Activated CD4-positive, alpha-beta T cell treated with anti-CD3 and anti-CD28 coated beads for 1 hour (primary cell): ENCODE measurements around the gene FAM118B.

Source experiments
- DNase-seq: peaks from one replicate; pipeline ENCODE4 v3.0.0-alpha.2; 2020

Gene FAM118B

GRCh38 chr11:126186708-126187529, 24.7 kb upstream of the FAM118B start:
- DNase-seq, result no peak

- no peak for DNase-seq
These were observed 23.1 kb upstream of the FAM118B start for GRCh38 chr11:126188332-126189108.

GRCh38 chr11:126189109-126189929, 22.3 kb upstream of the FAM118B start:
- no peak for DNase-seq

DNA sequence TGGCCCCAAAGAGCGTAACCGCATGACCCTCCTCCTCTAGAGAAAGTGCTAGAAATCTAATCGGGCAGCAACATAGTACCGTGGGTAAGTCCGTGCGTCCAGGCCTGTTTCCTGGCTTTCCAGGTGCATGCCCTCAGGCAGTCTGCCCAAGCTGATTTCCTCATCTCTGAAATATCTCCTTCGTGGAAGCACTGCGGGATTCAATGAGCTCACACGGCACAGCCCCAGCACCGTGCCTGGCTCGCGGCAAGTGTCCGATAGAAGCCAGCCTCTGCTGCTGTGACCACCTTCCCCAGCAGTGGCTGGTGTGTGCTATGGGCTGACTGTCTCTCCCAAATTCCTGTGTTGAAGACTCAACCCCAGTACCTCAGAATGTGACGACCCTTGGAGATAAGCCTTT, 20.8 kb upstream of the FAM118B start:
- DNase-seq, result no peak

- no peak for DNase-seq
These were observed 20.1 kb upstream of the FAM118B start for GRCh38 chr11:126191379-126192073.

DNA sequence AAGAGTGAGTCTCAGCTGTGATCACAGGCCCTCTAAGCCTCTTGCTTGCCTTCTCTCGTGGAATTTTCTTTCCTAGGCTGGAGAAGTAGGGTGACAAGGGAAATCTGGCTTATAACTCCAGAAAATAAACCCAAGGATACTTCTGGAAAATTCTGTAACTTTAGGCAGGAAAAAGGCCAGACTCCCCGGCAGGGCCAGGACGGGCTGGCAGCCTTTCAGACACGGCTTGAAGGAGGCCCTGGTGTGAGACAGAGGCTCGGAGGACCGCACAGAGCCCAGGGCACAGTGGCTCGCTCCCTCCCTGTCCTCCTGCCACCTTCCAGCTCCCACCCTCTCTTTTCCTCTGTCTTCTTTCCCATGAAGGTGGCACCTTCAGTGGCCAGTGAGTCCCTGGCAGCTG, 19.2 kb upstream of the FAM118B start:
- DNase-seq, result no peak

GRCh38 chr11:126193038-126193478, 18.5 kb upstream of the FAM118B start:
- DNase-seq, result no peak

DNA sequence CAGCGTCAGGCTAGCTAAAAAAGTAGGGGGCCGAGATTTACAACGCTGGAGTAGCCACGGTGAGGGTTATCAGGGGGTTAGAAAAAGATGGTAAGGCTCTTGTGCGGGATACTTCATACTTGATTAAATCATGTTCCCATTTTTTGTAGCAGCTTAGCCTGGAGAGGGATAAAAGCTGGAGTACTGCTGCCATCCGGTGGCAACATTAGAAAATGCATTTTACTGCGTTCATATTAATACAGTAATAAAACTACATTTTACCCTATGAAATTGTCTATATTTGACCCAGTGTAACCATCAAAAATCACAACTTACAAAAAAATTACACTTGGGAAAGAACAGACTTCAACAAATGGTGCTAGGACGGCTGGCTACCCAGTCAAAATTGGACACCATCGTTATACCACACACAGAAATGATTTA, 17.4 kb upstream of the FAM118B start:
- no peak for DNase-seq

DNA sequence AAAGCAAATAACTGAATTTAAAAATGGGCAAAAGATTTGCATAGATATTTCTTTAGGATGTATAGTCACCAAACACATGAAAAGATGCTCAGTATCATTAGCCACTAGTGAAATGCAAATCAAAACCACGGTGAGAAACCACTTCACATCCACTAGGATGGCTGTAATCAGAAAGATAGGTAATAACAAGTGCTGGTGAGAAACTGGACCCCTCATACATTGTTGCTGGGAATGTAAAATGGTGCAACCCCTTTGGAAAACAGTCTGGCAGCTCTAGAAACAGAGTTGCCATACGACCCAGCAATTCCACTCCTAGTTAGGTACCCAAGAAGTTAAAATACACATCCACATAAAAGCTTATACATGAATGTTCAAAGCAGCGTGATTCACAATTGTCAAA, 16.5 kb upstream of the FAM118B start:
- no peak for DNase-seq

GRCh38 chr11:126197277-126197939, 14.2 kb upstream of the FAM118B start:
- DNase-seq, result no peak

GRCh38 chr11:126198648-126199047, 12.9 kb upstream of the FAM118B start:
- DNase-seq, result no peak

GRCh38 chr11:126202646-126203359, 8.8 kb upstream of the FAM118B start:
- DNase-seq, result no peak

DNA sequence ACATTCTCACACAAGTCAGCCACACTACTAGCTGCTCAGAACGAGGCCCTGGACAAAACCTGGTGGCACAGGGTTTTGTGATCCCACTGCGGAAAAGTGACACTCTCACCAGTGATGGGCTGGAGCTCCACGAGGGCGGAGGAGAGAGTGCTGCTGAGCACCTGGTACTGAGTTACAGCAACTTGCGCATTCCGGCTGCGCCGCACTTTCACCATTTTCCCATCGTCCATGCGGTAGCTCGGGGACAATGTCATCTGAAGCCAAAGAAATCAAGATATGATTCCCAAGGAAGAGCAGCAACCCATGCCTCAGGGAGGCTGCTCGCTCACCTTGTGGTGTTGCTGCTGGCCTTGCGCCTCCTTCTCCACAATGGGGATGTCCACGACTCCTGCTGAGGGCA, 6.2 kb upstream of the FAM118B start:
- no peak for DNase-seq

- DNase-seq, result no peak
These were observed 3.7 kb upstream of the FAM118B start for GRCh38 chr11:126207896-126208295.

DNA sequence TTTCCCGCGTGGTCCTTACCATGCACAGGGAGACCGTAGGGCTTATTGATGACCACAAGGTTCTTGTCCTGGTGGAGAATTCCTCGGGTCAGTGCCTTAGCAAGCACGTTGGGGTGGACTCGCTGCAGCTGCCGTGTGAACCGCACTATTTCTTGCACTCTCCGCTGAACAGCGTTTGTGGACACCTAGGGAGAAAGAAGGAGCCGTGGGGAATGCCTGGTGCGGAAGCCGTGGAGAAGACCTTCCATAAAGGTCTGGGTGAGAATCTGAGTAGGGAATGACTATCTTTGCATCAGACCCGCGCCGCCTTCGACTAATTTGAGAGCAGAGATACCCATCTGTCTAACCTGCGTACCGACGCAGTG, 729 bp upstream of the FAM118B start:
- DNase-seq, result no peak

DNA sequence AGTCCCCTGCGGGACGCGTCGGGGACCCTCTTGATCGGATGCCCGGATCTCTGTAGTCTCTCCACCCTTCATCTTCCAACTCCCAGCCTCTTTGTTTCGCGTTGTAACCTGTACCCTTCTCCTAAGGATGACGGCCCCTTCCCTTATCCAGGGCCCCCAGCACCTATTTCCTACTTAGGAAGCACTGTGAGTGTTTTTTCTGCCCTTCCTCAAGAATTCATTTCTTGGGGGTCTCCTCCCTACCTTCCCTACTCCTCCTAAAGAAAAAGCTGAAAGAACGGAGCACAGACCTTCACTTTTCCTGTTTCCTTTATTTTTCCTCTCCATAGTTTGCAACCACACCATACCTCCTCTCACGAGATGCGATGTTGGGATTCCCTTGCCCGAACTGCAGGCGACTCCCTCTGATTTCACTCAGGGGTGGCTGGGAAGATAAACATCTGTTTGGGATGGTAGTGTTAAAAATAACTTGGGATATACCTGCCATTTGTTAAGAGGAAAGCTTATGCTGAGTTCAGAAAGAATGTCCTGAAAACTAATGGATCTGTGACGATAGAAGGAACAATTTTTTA, 593 bp downstream of the FAM118B start:
- DNase-seq, result no peak

- DNase-seq, result no peak
These were observed 2.9 kb downstream of the FAM118B start for GRCh38 chr11:126214441-126214840.

DNA sequence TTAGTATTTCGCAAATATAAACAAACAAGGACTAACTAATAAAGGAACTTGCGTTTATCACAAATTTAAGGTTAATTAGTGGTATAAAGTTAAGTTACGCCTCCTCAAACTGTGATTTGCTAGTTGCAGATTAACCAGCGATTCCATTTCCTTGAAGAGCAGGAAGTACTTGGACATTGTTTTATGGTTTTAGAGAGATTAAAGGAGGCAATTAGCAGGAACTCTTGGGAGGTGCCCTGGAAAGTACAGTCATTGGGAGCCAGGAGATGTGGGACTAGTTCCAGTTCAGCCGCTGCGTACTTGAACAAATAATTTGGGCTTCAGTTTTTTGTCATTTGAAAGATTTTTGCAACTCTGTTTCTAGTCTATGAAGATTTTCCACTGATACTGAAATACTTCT, 3.3 kb downstream of the FAM118B start:
- DNase-seq, result no peak

DNA sequence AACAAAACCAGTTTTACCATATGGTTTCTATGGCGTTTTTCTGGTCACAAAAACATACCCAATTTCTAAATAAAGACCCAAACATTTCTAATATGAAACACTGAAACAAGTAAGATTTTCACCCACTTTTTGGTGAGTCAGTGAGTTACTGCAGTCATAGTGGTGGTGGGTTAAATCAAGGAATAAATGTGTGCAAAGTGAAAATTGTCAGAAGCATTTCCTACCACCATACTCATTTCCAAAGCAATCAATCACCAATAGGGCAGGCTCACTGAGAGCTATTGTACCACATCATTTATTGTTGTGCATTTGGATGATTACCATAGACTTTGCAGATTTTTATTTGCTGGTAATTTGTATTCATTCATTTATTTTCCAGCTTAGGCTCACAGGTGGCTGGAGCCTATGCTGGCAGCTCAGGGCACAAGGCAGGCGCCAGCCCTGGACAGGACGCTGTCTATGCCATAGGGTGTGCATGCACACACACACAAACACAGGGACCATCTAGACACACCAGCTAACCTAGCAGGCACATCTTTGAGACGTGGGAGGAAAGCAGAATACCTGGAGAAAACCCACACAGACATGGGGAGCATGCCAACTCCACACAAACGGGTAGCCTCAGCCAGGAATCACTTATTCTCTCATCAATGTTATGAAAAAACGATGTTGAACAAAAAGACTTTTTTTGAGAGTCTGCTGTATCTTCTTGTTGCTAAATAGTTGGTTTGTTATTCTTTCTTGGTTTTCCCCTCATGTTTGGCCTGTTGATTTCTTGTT, 5.1 kb downstream of the FAM118B start:
- DNase-seq, result no peak

DNA sequence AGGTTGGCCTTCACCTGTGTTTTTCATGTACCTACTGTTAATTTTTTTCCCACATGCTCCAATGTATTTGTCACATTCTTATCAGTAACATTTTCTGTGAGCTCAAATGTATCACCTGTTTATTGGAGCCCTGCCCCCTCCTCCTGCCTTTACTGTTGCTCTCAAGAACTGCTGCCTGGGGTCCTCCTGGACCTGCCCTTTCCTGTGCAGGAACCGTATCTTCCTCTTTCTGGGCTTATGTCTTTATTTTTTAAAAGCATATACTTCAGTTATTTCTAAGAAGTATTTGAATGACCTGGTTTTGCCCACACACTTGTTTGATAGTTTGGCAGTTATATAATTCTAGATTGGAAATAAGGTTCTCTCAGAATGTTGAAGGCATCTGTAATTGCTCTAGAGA, 5.9 kb downstream of the FAM118B start:
- DNase-seq, result no peak
